ENCODE measurements around the gene NKAPL.

NKAPL gene

DNA sequence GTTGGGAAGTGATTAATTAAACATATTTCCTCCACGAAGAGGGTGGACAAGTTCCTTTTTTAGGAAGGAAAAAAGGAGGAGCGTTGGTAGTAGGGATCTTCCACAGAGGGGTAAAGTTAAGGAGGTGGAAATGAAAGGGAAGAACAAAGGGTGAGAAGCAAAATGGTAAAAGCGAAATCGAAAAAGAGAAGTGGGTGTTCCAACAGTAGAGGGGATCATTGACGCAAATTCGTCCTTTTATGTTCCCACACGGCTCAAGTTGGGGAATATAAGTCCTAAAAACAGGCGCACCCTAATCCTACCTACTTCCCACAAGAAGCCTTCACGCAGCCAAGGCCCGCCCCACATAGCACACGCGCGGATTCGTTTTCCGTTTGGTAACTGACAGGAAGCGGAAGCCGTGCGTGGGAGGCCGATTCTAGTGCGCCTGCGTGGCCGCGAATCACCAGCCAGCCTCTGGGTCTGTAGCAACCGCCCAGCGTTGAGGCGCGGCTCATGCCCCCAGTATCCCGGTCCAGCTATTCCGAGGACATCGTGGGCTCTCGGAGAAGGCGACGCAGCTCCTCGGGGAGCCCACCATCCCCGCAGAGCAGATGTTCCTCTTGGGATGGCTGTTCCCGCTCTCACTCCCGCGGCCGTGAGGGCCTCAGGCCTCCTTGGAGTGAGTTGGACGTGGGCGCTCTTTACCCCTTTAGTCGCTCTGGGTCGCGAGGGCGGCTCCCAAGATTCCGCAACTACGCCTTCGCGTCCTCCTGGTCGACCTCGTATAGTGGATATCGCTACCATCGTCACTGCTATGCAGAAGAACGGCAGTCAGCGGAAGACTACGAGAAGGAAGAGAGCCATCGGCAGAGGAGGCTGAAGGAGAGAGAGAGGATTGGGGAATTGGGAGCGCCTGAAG is at the start of gene NKAPL:
TSS of gene NKAPL (plus strand) at position 421 of the 901 bp plus-strand sequence. CDS start at position 496, 75 bp downstream.
- DNase-seq, result no peak

DNA sequence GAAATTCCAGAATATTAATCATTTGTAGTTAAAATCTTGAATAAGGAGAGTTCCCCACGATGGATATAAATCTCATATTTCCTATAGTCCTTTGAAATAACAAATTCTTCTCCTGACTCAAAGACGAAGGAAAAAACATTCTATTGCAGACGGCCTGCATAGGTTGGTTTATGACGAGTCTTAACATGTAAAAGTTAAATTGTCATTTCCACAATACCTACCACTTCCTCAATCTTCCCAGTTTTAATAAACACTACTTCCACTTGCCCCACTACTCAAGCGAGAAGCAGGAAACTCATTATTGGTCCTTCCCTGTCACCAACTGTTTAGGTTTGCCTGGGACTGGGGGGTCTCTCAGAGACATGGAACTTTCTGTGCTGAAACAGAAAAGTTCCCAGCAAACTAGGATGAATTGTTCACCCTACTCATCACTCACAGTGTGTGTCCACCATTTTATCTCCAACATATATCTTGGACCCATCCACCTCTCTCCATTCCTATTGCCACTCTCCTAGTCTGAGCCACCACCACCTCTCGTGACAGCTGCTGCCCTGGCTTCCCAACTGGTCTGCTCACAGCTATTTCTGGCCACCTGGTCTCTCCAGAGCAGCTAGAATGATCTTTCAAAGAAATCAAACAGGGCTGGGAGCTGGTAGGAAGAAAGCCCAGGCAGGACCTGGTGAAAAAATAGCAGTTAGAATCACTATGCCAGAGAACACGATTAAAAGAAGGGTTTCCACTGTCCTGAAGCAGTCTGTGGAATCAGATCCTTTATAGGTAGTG is 49.2 kb upstream of the NKAPL start:
- no peak for DNase-seq

DNA sequence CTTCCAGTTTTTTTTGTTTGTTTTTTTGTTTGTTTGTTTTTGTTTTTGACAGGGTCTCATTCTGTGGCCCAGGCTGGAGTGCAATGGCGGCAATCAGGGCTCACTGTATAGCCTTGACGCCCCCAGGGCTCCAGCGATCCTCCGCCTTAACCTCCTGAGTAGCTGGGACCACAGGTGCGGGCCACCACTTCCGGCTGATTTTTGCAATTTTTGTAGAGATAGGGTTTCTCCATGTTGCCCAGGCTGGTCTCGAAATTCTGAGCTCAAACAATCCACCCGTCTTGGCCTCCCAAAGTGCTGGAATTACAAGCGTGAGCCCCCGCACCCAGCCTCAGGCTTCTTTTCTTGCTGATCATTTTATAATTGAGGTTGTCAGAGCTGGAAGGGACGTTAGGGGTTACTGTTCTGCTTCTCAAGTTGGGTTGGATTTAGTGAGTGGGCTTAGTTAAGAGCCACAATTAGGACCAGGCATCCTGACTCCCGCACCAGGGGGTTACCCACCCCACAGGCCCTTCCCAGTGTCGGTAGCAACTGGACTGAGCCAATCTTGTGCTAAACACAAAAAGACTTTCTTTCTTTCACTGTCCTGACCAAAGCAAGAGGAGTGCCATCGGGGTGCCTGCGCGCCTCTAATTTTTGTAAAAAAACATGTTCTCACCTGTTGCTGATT is 47.1 kb upstream of the NKAPL start:
- no peak for DNase-seq

DNA sequence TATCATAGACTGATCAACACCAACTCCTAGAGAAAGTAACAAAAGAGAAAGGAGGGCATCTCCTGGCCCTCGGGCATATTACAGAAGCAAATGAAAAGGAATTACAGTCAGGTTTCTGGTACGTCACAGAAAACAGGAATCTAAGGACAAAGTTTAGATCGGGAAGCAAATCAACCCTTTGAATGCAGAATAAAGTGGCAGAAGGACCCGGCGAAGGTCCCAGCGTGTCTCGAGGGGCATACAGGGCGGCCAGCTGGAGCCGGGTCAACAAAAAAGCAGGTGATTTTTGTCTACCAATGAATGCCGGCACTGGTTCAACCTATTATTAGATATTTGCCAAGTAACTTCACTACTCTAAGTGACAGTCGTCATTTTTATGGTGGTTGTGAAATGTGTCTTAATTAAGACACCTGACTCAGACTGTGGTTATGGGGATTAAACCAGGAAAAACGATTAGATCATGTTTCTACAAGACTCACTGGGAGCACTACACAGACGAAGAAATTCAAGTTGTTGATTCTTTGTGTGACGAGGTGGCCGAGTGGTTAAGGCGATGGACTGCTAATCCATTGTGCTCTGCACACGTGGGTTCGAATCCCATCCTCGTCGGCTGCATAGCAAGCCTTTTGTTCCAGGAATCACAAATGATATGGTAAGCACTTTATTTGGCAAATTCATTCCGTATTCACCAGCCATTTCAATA is 46.4 kb upstream of the NKAPL start:
- DNase-seq, result no peak

DNA sequence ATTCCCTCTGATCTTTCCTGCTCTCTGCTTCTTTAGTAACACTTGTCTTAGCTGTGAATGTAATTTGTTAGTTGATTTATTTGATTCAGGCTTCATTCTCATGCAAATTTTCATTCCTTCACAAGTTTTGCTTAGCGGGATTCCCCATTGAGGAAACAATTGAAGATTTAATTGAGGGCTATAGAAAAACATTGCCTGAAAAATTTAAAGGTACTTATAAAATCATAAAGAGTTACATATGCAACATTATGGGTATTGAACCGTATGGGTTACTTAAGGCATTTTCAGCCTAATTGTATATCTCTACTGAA is 45.9 kb upstream of the NKAPL start:
- DNase-seq, result no peak

DNA sequence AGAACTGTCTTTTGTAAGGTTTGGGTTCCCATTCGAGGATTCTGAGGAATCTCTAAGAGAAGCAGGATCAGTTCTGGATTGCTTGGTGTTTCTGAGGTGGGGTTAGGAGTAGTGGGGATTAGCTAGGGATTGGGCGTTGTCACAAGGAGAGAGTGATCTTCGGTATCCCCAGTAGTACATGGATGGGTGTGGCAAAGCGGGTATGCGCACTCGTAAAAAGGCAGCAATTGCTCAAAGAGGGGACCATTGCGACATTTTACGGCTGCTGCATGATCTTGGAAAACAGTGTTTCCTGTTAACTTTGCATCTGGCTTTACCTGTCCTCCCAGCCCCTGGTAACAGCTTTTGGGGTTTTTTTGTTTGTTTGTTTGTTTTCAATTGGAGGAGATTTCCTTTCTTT is 43.7 kb upstream of the NKAPL start:
- no peak for DNase-seq

DNA sequence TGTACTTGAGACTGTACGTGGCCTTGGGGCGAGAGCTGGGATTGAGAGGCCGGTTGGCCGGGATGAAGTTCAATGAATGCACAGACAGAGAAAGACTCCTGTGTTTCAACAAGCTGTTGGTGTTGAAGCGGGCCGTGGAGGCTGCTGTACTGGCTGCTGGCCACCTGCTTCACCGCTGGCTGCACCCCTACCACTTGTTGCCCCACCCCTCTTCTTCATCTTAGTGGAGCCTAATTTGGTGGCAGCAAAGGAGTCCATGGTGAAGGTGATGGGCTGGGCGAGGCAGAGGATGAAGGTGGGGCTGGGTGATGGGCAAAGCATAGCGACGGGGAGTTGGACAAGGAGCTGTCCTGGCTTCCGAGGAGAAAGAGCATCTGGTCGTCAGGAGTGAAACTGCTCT is 41.2 kb upstream of the NKAPL start:
- no peak for DNase-seq

DNA sequence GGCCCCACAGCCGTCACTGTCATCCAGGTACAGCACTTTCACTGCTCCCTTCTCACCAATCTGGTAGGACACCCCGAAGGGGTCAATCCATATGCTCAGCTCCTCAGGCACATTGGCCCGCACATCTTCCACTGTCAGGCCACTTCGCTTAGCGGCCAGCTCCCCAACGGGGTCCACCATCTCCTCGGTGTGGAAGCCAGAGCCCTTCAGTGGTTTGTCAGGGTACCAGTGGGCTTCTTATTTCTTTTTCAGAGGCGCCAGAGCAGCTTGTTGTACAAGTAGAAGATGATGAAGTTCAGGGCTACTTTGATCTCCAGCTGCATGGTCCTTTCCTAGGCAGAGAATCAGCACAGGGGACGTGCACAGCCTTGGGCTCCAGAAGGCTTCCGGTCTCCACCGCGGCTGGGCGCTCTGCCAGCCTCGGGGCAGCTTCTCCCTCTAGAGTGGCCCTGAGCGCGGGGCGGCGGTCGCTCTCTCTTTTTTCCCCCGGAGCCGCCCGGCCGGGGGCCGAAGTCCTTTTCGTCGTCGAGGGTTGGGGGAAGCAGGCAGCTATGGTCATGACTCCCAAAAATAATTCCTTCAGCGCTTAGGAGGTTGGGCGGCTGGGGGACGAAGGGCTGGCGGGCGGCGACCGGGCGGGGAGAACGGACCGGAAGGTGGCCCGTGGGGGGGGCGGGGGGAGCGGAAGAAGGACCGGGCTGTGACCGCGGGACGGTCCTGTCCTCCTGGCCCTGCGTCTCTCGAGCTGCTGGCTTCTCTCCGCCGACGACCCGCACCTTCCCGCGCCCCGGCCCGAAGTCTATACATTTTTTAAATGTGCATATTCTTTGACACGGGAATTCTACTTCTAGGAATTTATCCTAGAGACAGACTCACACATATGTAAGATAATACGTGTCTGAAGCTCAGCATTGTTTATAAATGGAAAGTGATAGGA is 40.5 kb upstream of the NKAPL start:
- DNase-seq, result no peak

DNA sequence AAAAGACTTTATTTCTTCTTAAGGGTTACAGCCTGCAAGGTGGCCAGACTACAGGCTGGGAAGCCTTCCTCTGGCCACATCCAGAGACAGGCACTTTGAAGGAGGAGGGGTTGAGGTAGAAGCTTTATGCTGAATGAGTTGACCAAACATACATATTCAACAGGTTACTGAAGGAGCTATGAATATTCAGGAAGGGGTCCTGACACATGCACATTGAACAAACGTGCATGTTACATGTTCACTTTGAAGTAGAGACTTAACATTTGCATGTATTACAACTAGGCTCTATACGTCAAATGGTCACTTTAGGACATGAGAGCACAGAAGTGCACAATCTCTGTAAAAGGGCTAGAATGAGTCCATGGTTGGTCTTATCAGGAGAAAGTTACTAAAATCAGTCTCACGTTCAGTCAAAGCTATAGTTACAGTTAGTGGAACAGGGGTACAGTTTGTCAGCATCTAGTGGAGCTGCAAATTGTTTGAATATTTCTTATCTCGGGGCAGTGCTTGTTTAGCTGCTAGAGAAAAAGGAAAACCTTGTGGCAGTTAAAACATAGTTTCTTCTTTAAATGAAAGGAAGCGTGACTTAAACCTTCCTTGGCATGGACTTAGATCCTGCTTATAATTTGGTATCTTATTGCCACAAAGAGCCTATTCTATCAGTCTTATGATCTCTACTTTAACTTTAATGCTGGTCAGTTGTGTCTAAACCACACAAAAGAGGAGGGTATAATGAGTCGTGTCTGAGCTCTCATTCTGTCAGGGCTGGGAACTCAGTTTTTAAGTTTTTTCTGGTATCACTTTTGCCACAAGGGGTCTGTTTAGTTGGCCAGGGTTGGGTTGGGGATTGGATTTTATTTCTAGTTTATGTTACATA is 38.6 kb upstream of the NKAPL start:
- no peak for DNase-seq

DNA sequence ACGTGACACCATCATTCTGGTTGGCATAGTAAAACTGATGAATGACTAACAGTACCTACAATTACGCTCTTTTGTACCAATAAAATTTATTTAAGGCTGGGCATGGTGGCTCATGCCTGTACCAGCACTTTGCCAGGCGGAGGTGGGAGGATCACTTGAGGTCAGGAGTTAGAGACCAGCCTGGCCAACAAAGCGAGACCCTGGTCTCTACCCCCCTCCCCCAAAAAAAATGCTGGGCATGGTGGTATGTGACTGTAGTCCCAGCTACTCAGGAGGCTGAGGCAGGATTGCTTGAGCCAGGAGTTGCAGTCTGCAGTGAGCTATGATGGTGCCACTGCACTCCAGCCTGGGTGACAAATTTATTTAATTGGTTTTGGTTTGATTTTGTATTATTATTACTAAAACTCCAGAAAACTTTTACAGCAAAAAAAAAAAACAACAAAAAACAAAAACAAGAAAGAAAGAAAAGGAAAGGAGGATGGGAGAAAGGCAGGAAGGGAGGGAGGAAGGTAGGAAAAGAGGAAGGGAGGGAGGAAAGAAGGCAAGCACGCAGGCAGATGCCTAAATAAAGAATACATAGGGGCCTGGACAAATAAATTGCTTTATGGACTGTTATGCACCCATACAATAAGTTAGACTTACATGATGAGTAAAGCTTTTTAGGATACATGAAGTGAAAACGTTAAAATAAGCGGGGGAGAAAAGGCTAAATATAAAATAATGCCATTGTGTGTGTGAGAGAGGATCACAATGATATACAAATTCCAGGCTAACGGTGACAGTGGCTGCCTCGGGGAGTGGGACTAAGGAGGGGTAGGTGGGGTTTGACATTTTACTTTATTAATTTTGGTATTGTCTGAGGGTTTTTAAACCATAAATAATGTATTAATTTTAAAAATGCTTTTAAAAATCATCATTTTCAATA is 34.7 kb upstream of the NKAPL start:
- DNase-seq, result no peak

DNA sequence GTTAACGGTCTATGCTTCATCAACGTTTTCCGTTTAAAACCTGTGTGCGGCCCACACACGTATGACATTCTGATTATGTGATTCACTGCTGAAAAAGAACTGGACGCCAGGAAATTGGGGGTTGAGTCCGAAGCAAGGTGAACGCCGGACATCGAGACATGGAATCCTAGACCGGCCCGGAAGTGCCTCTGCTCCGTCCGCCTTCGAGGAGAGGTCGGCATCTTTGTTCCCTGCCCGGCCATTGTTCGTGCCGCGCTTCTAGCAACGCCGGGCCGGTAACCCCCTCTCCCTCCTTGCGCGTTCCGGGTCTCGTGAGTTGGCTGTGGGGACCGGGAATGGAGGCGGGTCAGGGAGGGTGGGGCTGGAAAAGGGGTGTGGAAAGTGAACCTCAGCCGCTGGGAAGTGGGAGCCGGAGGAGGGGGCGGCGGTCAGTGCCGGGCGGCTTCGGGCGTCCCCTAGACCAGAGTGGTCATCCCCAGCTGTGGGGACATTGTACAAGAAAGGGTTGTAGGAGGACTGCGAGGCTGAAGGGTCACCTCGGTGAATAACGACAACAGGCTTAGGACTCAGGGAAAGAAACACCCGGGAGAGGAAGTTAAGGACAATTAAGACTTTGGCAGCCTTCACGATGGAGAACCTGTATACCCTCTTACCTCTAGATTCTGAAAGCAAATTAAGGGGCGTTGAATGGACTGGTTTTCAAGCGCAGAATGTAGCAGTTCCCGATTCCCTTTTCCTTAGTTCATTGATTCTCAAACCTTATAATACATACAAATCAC is 33.9 kb upstream of the NKAPL start, which contains the start of gene ZSCAN9:
TSS of gene ZSCAN9 (plus strand) at position 220 of the 779 bp plus-strand sequence. CDS start 1,810 bp downstream, outside the sequence.
- no peak for DNase-seq

DNA sequence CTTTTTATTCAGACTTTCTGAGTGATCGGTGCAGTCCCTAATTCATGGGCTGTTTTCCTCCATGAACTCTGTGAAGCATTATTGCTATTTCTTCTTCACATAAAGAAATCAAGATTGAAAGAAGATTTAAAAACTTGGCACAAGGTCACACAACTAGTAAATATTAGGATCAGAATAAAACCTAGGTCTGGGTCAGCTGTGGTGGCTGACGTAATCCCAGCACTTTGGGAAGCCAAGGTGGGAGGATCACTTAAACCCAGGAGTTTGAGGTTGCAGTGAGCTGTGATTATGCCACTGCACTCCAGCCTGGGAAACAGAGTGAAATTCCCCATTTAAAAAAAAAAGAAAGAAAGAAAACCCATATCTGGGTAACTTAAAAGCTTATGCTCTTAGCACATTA is 32.6 kb upstream of the NKAPL start:
- no peak for DNase-seq

DNA sequence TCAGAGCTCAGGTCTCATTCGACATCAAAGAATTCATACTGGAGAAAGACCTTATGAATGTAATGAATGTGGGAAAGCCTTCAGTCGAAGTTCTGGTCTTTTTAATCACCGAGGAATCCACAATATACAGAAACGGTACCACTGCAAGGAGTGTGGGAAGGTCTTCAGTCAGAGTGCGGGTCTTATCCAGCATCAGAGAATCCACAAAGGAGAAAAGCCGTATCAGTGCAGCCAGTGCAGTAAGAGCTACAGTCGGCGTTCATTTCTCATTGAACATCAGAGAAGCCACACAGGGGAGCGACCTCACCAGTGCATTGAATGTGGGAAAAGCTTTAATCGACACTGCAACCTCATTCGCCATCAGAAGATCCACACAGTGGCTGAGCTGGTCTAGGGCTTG is 26.3 kb upstream of the NKAPL start:
- DNase-seq, result no peak

DNA sequence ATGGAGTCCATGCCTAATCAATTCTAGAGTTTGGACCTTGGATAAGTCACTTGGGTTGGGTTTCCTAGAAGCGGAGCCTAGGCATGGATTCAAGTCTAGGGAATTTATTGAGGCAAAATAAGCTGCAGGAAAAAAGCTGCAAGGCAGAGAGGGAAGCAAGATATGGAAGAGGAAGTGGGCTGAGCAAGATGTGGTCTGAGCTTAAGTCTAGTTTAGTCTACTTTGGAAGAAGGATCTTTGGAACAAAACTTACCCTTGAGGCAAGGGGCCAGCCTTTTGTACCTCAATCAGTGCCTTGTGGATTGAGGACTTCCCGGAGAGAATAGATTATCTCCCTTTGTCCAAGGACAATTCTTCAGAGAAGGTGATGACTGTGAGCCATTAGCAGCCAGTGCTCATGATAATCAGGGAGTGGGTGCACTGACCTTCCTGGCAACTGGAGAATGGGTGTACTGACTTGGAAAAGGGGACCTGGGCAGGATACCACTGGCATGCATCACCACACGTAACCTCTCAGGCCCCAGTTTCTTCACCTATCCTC is 23.1 kb upstream of the NKAPL start:
- no peak for DNase-seq

DNA sequence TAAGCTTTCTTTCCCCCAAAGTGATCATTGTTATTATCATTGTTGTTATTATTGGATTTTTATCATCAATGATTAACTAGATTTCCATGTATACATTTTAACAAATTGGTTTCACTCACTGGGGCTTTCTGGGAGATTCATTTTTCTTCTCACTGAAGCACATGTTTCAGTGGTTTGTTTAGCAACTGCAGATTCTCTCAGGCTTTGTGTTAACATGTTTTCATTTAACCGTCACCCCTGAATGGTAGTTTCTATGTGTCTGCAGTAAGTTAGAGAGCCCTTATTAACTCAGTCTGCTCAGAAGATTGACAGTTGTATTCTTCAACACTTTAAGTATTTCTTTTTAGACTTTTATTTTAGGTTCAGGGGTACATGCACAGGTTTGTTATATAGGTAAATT is 19.5 kb upstream of the NKAPL start:
- DNase-seq, result no peak

DNA sequence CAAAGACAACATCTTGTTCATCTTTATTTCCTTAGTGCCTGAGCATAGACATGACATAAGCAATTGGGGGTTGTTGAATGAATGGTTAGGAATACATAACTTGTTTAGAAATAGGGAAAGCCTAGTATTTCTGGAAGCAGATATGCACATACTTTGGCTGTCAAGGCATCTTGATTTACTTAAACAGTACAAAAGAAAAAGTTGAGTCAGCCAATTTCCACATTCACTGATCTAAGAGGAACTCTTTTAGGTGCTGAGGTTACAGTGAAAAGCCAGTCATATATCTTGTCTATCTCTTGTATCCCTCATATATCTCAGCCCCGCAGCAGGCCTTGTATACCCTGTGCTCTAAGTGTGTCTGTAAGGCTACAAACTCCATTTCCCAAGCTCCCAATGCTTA is 18.6 kb upstream of the NKAPL start:
- no peak for DNase-seq

DNA sequence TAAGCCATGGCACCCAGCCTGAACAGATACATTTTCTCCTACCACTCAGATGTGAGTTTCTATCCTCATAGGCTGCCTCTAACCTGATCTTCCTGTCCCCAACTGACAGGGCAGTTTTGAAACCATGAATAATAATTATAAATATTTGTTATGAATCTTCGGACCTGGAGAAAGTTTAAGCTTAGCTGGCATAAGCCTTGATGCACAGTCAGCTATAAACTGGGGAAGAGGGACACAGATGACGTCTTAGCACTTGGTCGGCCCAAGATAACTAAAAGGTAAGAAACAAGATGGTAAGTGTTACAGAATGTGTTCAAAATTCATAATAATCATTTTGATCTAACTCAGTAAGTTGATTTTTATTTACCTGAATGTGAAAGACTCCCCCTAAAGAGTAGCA is 15.2 kb upstream of the NKAPL start:
- DNase-seq, result no peak

DNA sequence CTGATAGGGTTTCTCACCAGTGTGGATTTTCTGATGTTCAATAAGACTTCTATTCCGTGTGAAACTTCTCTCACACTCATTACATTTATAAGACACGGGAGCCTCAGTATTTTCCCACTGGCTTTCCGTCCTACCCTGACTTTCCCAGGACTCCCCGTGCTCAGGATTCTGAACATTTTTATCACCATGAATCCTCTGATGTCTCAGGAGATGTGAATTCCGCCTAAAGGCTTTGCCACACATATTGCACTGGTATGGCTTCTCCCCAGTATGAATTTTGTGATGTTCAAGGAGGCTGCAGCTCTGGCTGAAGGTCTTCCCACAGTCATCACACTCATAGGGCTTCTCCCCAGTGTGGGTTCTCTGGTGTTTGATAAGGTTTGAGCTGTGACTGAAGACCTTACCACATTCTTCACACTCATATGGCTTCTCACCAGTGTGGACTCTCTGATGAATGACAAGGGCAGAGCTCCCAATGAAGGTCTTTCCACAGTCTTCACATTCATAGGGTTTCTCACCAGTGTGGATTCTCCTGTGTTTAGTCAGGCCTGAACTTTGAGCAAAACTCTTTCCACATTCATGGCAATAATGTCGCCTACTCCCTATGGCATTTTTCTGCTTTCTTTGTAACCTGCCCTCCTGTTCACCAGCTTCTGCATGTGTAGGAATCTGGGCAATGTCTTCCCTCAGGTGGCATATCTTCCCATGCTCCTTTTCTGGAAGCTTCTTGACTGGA is 13.7 kb upstream of the NKAPL start:
- DNase-seq, result no peak
